DMS114 treated with DMSO at 0.1 percent for 48 hours (cell line): Measurements from ENCODE around the gene RHOBTB3.

Experiments used
- DNase-seq: peaks from one replicate; lab custom pipeline; 2025; ENCODE audit not compliant: unreplicated experiment; lab: John Stamatoyannopoulos, UW

Gene RHOBTB3

GRCh38 chr5:95837492-95837891, 106.4 kb downstream of the RHOBTB3 start:
- no peak for DNase-seq

- no peak for DNase-seq
Measured at GRCh38 chr5:95838001-95838520, 106.9 kb downstream of the RHOBTB3 start.

DNA sequence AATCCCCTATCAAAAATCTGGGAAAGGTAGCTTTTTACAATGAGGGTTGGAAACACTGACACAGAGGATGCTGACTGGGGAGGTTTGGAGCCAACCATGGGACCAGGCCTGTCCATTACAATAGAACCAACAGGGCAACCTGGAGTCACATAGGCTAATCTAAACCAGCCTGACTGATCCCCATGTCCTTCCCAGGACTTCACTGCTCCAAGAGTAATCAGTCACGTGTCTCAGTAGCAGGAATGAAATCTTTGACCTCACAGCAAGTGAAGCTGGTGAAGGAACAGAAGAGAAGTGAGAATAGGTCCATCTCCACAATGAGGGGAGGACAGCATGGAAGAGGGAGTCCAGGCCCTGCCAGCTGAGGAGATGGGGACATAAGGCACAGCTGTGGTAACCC, 107.4 kb downstream of the RHOBTB3 start:
- DNase-seq: no peak

DNA sequence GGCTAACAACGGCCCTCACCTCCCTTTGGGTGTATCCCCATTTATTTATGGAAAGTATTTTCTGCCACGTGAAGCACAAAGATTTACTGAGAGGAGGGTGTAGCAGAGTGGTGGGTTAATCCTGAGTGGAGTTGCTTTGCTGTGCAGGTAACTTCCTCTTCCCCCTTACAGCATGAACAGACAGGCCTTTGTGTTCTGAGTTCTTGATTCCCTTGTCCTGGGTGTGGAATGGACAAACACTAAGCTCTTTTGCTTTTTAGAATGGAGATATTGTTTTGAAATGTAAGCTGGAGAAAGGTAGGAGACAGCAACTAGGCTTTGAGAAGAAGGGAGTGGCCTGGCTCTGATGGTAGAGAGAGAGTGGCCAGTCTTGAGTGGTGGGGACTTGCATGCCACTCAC, 108.5 kb downstream of the RHOBTB3 start:
- no peak for DNase-seq

DNA sequence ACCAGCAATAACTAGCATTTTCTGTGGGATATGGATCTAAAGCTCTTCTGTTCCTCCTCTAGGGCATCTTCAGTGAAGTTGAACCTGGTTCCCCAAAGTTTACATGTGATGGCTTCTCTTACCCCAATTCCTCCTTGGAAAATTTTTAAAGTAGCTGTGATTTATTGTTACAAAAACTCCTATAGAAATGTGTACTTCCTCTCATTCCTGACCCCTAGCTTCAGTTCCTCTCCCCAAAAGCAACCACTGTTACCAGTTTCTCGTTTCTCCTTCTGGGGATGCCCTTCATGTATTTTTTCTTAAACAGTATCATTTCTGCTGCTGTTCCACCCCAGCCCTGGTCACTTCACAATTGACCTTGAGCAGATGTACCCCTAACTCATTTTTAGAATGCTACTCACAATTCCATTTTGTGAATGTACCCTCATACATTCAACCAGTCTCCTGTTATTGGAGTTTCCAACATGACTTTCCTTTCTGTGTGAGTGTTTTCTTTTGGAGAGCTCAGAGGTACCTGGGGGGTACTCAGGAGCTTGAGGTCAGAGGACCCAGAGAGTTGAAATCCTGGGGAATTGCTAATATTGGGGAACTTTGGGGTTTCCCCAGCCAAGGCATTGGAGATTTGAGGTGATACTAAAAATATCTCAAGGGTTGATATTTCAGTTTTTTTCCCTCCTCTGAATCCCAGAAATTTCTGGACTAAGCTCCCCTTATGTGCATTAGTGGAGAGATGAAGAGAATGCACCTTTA, 110.0 kb downstream of the RHOBTB3 start:
- DNase-seq: no peak

GRCh38 chr5:95841914-95842812, 111.0 kb downstream of the RHOBTB3 start:
- no peak for DNase-seq

- no peak for DNase-seq
Measured at GRCh38 chr5:95842854-95843544, 111.9 kb downstream of the RHOBTB3 start.

- no peak for DNase-seq
Measured at GRCh38 chr5:95843733-95844223, 112.6 kb downstream of the RHOBTB3 start.

DNA sequence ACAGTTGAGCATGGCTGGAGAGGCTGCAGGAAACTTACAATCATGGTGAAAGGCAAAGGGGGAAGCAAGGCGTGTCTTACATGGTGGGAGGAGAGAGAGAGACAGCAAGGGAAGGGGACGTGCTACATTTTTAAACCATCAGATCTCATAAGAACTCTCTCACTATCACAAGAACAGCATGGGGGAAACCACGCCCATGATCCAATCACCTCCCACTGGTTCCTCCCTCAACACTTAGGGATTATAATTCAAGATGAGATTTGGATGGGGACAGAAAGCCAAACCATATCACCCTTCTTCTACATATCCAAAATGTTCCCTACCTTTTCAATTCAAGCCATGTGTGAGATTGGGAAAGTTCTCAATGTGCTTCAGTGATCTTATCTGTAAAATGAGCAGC, 114.3 kb downstream of the RHOBTB3 start:
- DNase-seq: no peak
